GM21367 (cell line): ENCODE measurements around the gene ADCY3.
"Not testable (repeated sequence)": the region's sequence is repeated elsewhere in the genome, so short reads cannot be mapped to it uniquely, and the experiment has no call there.

Experiments used
- ATAC-seq: cut with Tn5 transposase; IDR thresholded peaks from one replicate; pipeline ENCODE4 v1.9.1; 2021; ENCODE audit not compliant: unreplicated experiment

Gene ADCY3

GRCh38 chr2:24816404-24816803 lies 103.6 kb downstream of the ADCY3 start:
- no peak for ATAC-seq

GRCh38 chr2:24815171-24815570 lies 104.9 kb downstream of the ADCY3 start:
- ATAC-seq = no peak

GRCh38 chr2:24814516-24814915 lies 105.5 kb downstream of the ADCY3 start:
- no peak for ATAC-seq

GRCh38 chr2:24813691-24814137 lies 106.3 kb downstream of the ADCY3 start:
- no peak for ATAC-seq

- ATAC-seq = no peak
Observed at GRCh38 chr2:24809316-24810007, 110.6 kb downstream of the ADCY3 start.

GRCh38 chr2:24806661-24807036 lies 113.4 kb downstream of the ADCY3 start:
- no peak for ATAC-seq

GRCh38 chr2:24805811-24806660 lies 114.0 kb downstream of the ADCY3 start:
- not testable (repeated sequence) for ATAC-seq

GRCh38 chr2:24800487-24800886 lies 119.5 kb downstream of the ADCY3 start:
- ATAC-seq = not testable (repeated sequence)

GRCh38 chr2:24797644-24798043 lies 122.4 kb downstream of the ADCY3 start:
- no peak for ATAC-seq

GRCh38 chr2:24793761-24794435 lies 126.1 kb downstream of the ADCY3 start:
- no peak for ATAC-seq

GRCh38 chr2:24792874-24793760 lies 126.9 kb downstream of the ADCY3 start, which contains the start of the genes CENPO and PTRHD1:
Gene CENPO (plus strand): TSS chr2:24793425. CDS start chr2:24793920, 495 bp downstream.
Gene PTRHD1 (minus strand): TSS chr2:24793391. CDS start chr2:24793377, 14 bp downstream.
- ATAC-seq = peak; percentile 82

- no peak for ATAC-seq
Observed at GRCh38 chr2:24792542-24792873, 127.5 kb downstream of the ADCY3 start.

GRCh38 chr2:24791452-24791851 lies 128.6 kb downstream of the ADCY3 start:
- no peak for ATAC-seq

GRCh38 chr2:24788816-24789215 lies 131.2 kb downstream of the ADCY3 start:
- no peak for ATAC-seq

- ATAC-seq = no peak
Observed at GRCh38 chr2:24787532-24787931, 132.5 kb downstream of the ADCY3 start.

- ATAC-seq = peak; percentile 88
Observed at GRCh38 chr2:24785671-24786321, 134.2 kb downstream of the ADCY3 start.

GRCh38 chr2:24783641-24784040 lies 136.4 kb downstream of the ADCY3 start:
- no peak for ATAC-seq

- ATAC-seq = no peak
Observed at GRCh38 chr2:24779116-24779515, 140.9 kb downstream of the ADCY3 start.

- no peak for ATAC-seq
Observed at GRCh38 chr2:24774373-24774772, 145.7 kb downstream of the ADCY3 start.
